Smooth muscle cell (in vitro differentiated cells): ENCODE results near the gene CKAP5. TPM values are rescaled to one million over a fixed set of nuclear protein-coding genes. Genes with fewer than 3 reads are reported as not detected.

Experiments used
- DNase-seq: peaks from one replicate; lab custom pipeline; 2025; ENCODE audit not compliant: unreplicated experiment; lab: John Stamatoyannopoulos, UW
- H2AFZ ChIP-seq: fragments of 200-600 bp; sonication (generic); 2 replicates; pipeline ENCODE4 v1.6.0; 2016; ENCODE audit warnings: antibody characterized with exemption, low read depth, mild to moderate bottlenecking
- H3F3A ChIP-seq: fragments of 200-600 bp; sonication (generic); 2 replicates; pipeline ENCODE4 v1.6.0; 2017; ENCODE audit warnings: antibody characterized with exemption, low read depth
- H3K27ac ChIP-seq: fragments of 200-600 bp; sonication (generic); 2 replicates; pipeline ENCODE4 v1.5.1; 2016; ENCODE audit warnings: low read depth, mild to moderate bottlenecking
- H3K27me3 ChIP-seq: fragments of 200-600 bp; sonication (generic); 2 replicates; pipeline ENCODE4 v1.6.1; 2016; ENCODE audit warnings: low read depth, mild to moderate bottlenecking
- H3K36me3 ChIP-seq: fragments of 200-600 bp; sonication (generic); 2 replicates; pipeline ENCODE4 v1.5.1; 2016; ENCODE audit warnings: low read depth
- H3K4me1 ChIP-seq: fragments of 200-600 bp; sonication (generic); 2 replicates; pipeline ENCODE4 v1.5.1; 2016; ENCODE audit warnings: low read depth
- H3K4me2 ChIP-seq: fragments of 200-600 bp; sonication (generic); 2 replicates; pipeline ENCODE4 v1.6.0; 2016; ENCODE audit warnings: mild to moderate bottlenecking
- H3K4me3 ChIP-seq: fragments of 200-600 bp; sonication (generic); 2 replicates; pipeline ENCODE4 v1.5.1; 2016; ENCODE audit warnings: mild to moderate bottlenecking
- H3K79me2 ChIP-seq: fragments of 200-600 bp; sonication (generic); 2 replicates; pipeline ENCODE4 v1.6.0; 2016; ENCODE audit warnings: low read depth, mild to moderate bottlenecking
- H3K9ac ChIP-seq: fragments of 200-600 bp; sonication (generic); 2 replicates; pipeline ENCODE4 v1.6.0; 2016; ENCODE audit warnings: low read depth
- H3K9me3 ChIP-seq: fragments of 200-600 bp; sonication (generic); replicated peaks from 2 replicates; pipeline ENCODE4 v1.5.1; 2016; ENCODE audit warnings: low read depth
- H4K20me1 ChIP-seq: fragments of 200-600 bp; sonication (generic); 2 replicates; pipeline ENCODE4 v1.6.0; 2016; ENCODE audit warnings: low read depth
- CTCF ChIP-seq: fragments of 200-600 bp; sonication (generic); IDR thresholded peaks from 2 replicates; pipeline ENCODE4 v1.5.1; 2017; ENCODE audit warnings: borderline replicate concordance, mild to moderate bottlenecking, antibody characterized with exemption; ENCODE audit not compliant: insufficient read depth, poor library complexity, severe bottlenecking
- WGBS: methylation state at CpG from one replicate; pipeline ENCODE4 v1.1.7; 2016; ENCODE audit warnings: low lambda C conversion rate; 5-methylcytosine and 5-hydroxymethylcytosine counted together
- polyA plus RNA-seq: library from polyadenylated mRNA; unstranded; fragments of >200 nt; fragmentation: Nextera tagmentation; extraction: Ambion mirVana; gene quantifications from 2 replicates; pipeline ENCODE4 v1.2.1, GENCODE V29; 2016
- total RNA-seq: library from RNA; depleted of rRNA; stranded (reverse); fragments of >200 nt; gene quantifications from 2 replicates; pipeline ENCODE4 v1.2.3, GENCODE V29; 2014

Gene CKAP5
- total and polyA plus RNA-seq, 2 experiments from 2014 or later: 24.5 to 57.0 TPM

GRCh38 chr11:46835897-46836296 is 10.2 kb downstream of the CKAP5 start:
- Histone ChIP-seq H3K9ac (no peak overlapping the region), H3K36me3 (no peaks in the 10 kb centered on the region), H2AFZ (no peak overlapping the region), H3F3A (no peaks in the 10 kb centered on the region), H3K4me1 (no peaks in the 10 kb centered on the region), H3K27ac (no peak overlapping the region), H3K4me3 (no peak overlapping the region), H3K79me2 (peaks cover 99% of the 10 kb centered on the region), H4K20me1 (peaks cover 97% of the 10 kb centered on the region), H3K4me2 (no peak overlapping the region), H3K27me3 (no peaks in the 10 kb centered on the region), H3K9me3 (no peaks in the 10 kb centered on the region)
- no peak for TF ChIP-seq CTCF
- no peak for DNase-seq
- WGBS: 86% methylated on average over 3 of the region's 3 CpGs

- Histone ChIP-seq H3K27ac (no peak overlapping the region), H3K4me2 (no peak overlapping the region), H2AFZ (no peak overlapping the region), H3K4me1 (no peaks in the 10 kb centered on the region), H3F3A (no peaks in the 10 kb centered on the region), H4K20me1 (peaks cover 96% of the 10 kb centered on the region), H3K9ac (no peak overlapping the region), H3K27me3 (no peaks in the 10 kb centered on the region), H3K79me2 (peaks cover 99% of the 10 kb centered on the region), H3K36me3 (no peaks in the 10 kb centered on the region), H3K4me3 (no peak overlapping the region), H3K9me3 (no peaks in the 10 kb centered on the region)
- DNase-seq: no peak
- no peak for TF ChIP-seq CTCF
- 96% methylated on average over 4 of the region's 4 CpGs for WGBS
Observed at GRCh38 chr11:46834821-46835220, 11.3 kb downstream of the CKAP5 start.

- no peak overlapping the region for H3K9ac ChIP-seq
- peaks cover 4% of the 10 kb centered on the region for H3F3A ChIP-seq
- 89% methylated on average over 5 of the region's 5 CpGs for WGBS
- no peaks in the 10 kb centered on the region for H3K36me3 ChIP-seq
- H3K27me3 ChIP-seq: no peaks in the 10 kb centered on the region
- no peak overlapping the region for H3K27ac ChIP-seq
- no peak for TF ChIP-seq CTCF
- H3K9me3 ChIP-seq: no peaks in the 10 kb centered on the region
- peaks cover 3% of the 10 kb centered on the region for H3K4me1 ChIP-seq
- peaks cover 93% of the 10 kb centered on the region for H4K20me1 ChIP-seq
- no peak overlapping the region for H3K4me3 ChIP-seq
- H3K4me2 ChIP-seq: no peak overlapping the region
- peaks cover 99% of the 10 kb centered on the region for H3K79me2 ChIP-seq
- H2AFZ ChIP-seq: no peak overlapping the region
- DNase-seq: no peak
Observed at GRCh38 chr11:46832511-46833214, 13.4 kb downstream of the CKAP5 start.

GRCh38 chr11:46827995-46828394 is 18.1 kb downstream of the CKAP5 start:
- no peak overlapping the region for H3K4me3 ChIP-seq
- H3K9me3 ChIP-seq: no peaks in the 10 kb centered on the region
- WGBS: 100% methylated on average over 1 of the region's 1 CpG
- H3K27ac ChIP-seq: peak overlapping the region; percentile 32
- H3K36me3 ChIP-seq: no peaks in the 10 kb centered on the region
- peaks cover 13% of the 10 kb centered on the region for H3F3A ChIP-seq
- H3K4me1 ChIP-seq: peaks cover 19% of the 10 kb centered on the region
- no peaks in the 10 kb centered on the region for H3K27me3 ChIP-seq
- DNase-seq: no peak
- no peak overlapping the region for H3K4me2 ChIP-seq
- peaks cover 97% of the 10 kb centered on the region for H3K79me2 ChIP-seq
- peak overlapping the region; percentile 27 for H3K9ac ChIP-seq
- no peak for TF ChIP-seq CTCF
- no peak overlapping the region for H2AFZ ChIP-seq
- peaks cover 92% of the 10 kb centered on the region for H4K20me1 ChIP-seq
